Esophagus muscularis mucosa (tissue), 4 donors: ENCODE measurements around the gene ITLN2. TPM values are rescaled to one million over a fixed set of nuclear protein-coding genes. Genes with fewer than 3 reads are reported as not detected.
"Not testable (repeated sequence)": the region's sequence is repeated elsewhere in the genome, so short reads cannot be mapped to it uniquely, and the experiment has no call there.

Experiments used
- DNase-seq: peaks from one replicate; pipeline ENCODE4 v3.0.0-alpha.2; 2017; ENCODE audit errors: extremely low spot score
- H3K27ac ChIP-seq, 4 donors: fragments of 200-600 bp; sonication (generic); replicated peaks in 1 of 4; 1 replicate in 3 of 4; 2 replicates in 1 of 4; pipeline ENCODE4 v1.5.1; 2016 to 2019; ENCODE audit warnings: mild to moderate bottlenecking in 1 of 4
- H3K27me3 ChIP-seq, 4 donors: fragments of 200-600 bp; sonication (generic); one replicate each; pipeline versions ENCODE4 v1.5.1 to v1.6.0; 2016 to 2019
- H3K36me3 ChIP-seq, 4 donors: fragments of 200-600 bp; sonication (generic); one replicate each; pipeline ENCODE4 v1.5.1; 2016 to 2019
- H3K4me1 ChIP-seq, 4 donors: fragments of 200-600 bp; sonication (generic); one replicate each; pipeline ENCODE4 v1.5.1; 2016 to 2019
- H3K4me3 ChIP-seq, 4 donors: fragments of 200-600 bp; sonication (generic); 1 replicate in 2 of 4; 2 replicates in 2 of 4; pipeline ENCODE4 v1.5.1; 2016 to 2019; ENCODE audit warnings: mild to moderate bottlenecking in 4 of 4, moderate library complexity in 1 of 4
- H3K9me3 ChIP-seq, 4 donors: fragments of 200-600 bp; sonication (generic); 1 replicate in 3 of 4; 2 replicates in 1 of 4; pipeline ENCODE4 v1.5.1; 2016 to 2019
- CTCF ChIP-seq, 3 experiments: fragments of 200-600 bp in 2 of 3; fragments of 450-650 bp in 1 of 3; sonication (generic) in 2 of 3; IDR thresholded peaks; one replicate each; pipeline ENCODE4 v1.5.1; 2017 to 2019; ENCODE audit warnings: antibody characterized with exemption in 3 of 3, mild to moderate bottlenecking in 2 of 3, moderate library complexity in 1 of 3
- EP300 ChIP-seq: sonication (generic); formaldehyde crosslinking; IDR thresholded peaks from one replicate; pipeline ENCODE4 v1.6.1; 2017; ENCODE audit warnings: antibody characterized with exemption
- POLR2A ChIP-seq: fragments of 450-650 bp; IDR thresholded peaks from one replicate; pipeline ENCODE4 v1.6.1; 2017; ENCODE audit warnings: antibody characterized with exemption, moderate library complexity, mild to moderate bottlenecking, low read depth
- POLR2AphosphoS5 ChIP-seq, 2 donors: sonication (generic); formaldehyde crosslinking; IDR thresholded peaks; one replicate each; pipeline ENCODE4 v1.6.1; 2017; ENCODE audit warnings: antibody characterized with exemption in 2 of 2
- WGBS: methylation state at CpG from one replicate; pipeline ENCODE4 v1.1.5; 2018; 5-methylcytosine and 5-hydroxymethylcytosine counted together
- intact Hi-C: fragments of 100-400 bp; cut with DNase I; formaldehyde crosslinking; loops from one replicate; pipeline ENCODE4 v1.15.1; 2023
- total RNA-seq, 4 donors: library from RNA; depleted of rRNA; stranded (reverse); fragments of >200 nt; gene quantifications; one replicate each; pipeline versions ENCODE4 v1.1.0 to v1.2.1, GENCODE V29; 2016

Gene ITLN2
- total RNA-seq, 4 donors from 2014 or later: not detected

GRCh38 chr1:160904783-160905616, 49.6 kb downstream of the ITLN2 start:
- Histone ChIP-seq H3K36me3 (no peaks in the 10 kb centered on the region), H3K27me3 (no peaks in the 10 kb centered on the region), H3K9me3 (no peaks in the 10 kb centered on the region), H3K4me1 (peaks cover 0 to 11% (median 0%) of the 10 kb centered on the region in 4 donors), H3K27ac (no peak overlapping the region), H3K4me3 (no peak overlapping the region)
- intact Hi-C loops: no loop called here
- TF ChIP-seq EP300 (no peak), POLR2AphosphoS5 (IDR thresholded peaks at IDR 0.05) (no peak)
- WGBS: 60% methylated on average over 8 of the region's 8 CpGs
- no peak for DNase-seq

- H3K27me3 ChIP-seq, DNase-seq, H3K27ac ChIP-seq, intact Hi-C loops, H3K36me3 ChIP-seq, H3K9me3 ChIP-seq, H3K4me3 ChIP-seq: not testable (repeated sequence)
- H3K4me1 ChIP-seq: peaks cover 0 to 11% (median 0%) of the 10 kb centered on the region in 4 donors
- 60% methylated on average over 1 of the region's 1 CpG for WGBS
These were observed 52.4 kb downstream of the ITLN2 start for GRCh38 chr1:160902251-160902650.

GRCh38 chr1:160901768-160902167, 52.8 kb downstream of the ITLN2 start:
- H3K36me3 ChIP-seq: no peaks in the 10 kb centered on the region
- intact Hi-C loops: no loop called here
- no peaks in the 10 kb centered on the region for H3K9me3 ChIP-seq
- DNase-seq: no peak
- H3K27ac ChIP-seq: no peak overlapping the region
- H3K4me1 ChIP-seq: peaks cover 0 to 9% (median 0%) of the 10 kb centered on the region in 4 donors
- no peaks in the 10 kb centered on the region for H3K27me3 ChIP-seq
- 93% methylated on average over 2 of the region's 2 CpGs for WGBS
- H3K4me3 ChIP-seq: no peak overlapping the region
- no peak for TF ChIP-seq POLR2A
- TF ChIP-seq CTCF (IDR thresholded peaks at IDR 0.05): no peak
- TF ChIP-seq POLR2AphosphoS5 (IDR thresholded peaks at IDR 0.05): no peak

GRCh38 chr1:160900683-160901082, 53.9 kb downstream of the ITLN2 start:
- H3K27ac ChIP-seq, H3K9me3 ChIP-seq, H3K4me3 ChIP-seq, H3K27me3 ChIP-seq, H3K36me3 ChIP-seq, DNase-seq, H3K4me1 ChIP-seq, intact Hi-C loops: not testable (repeated sequence)
- 69% methylated on average over 3 of the region's 3 CpGs for WGBS

Other genes with a start within 250 kb of the ITLN2 start
- gene CD48, start 243.0 kb downstream of the ITLN2 start, total RNA-seq: 10 to 100 TPM in 1 of 4 donors, 1 to 10 TPM in 3; 1.1 to 14.6 (median 2.6) TPM
- 1 to 10 TPM in 1 of 4 donors, under 1 TPM in 3; 0.06 to 1.3 (median 0.47) TPM for gene SLAMF7, start 215.6 kb downstream of the ITLN2 start, total RNA-seq
- under 1 TPM in 2 of 4 donors, not detected in 2; 0.26 to 0.66 TPM for gene LY9, start 158.6 kb downstream of the ITLN2 start, total RNA-seq
- gene CD244, start 91.9 kb downstream of the ITLN2 start, total RNA-seq: under 1 TPM in 3 of 4 donors, not detected in 1; 0.13 to 0.83 (median 0.34) TPM
- gene ITLN1, start 69.6 kb downstream of the ITLN2 start, total RNA-seq: 1 to 10 TPM in 1 of 4 donors, under 1 TPM in 1, not detected in 2; 0.66 to 2.2 TPM
- gene F11R, start 66.3 kb upstream of the ITLN2 start, total RNA-seq: 10 to 100 TPM in 3 of 4 donors, 1 to 10 TPM in 1; 9.1 to 17.7 (median 14.9) TPM
- 10 to 100 TPM; 19.0 to 46.5 (median 29.4) TPM for gene TSTD1, start 84.2 kb upstream of the ITLN2 start, total RNA-seq
- 10 to 100 TPM; 36.5 to 54.2 (median 48.7) TPM for gene USF1, start 91.2 kb upstream of the ITLN2 start, total RNA-seq
- gene ARHGAP30, start 115.1 kb upstream of the ITLN2 start, total RNA-seq: 10 to 100 TPM in 1 of 4 donors, 1 to 10 TPM in 3; 4.6 to 14.1 (median 6.9) TPM
- gene NECTIN4, start 134.7 kb upstream of the ITLN2 start, total RNA-seq: not detected
- 1 to 10 TPM; 5.1 to 8.3 (median 7.6) TPM for gene KLHDC9, start 143.6 kb upstream of the ITLN2 start, total RNA-seq
- 10 to 100 TPM; 19.5 to 52.0 (median 40.5) TPM for gene PFDN2, start 163.2 kb upstream of the ITLN2 start, total RNA-seq
- 10 to 100 TPM; 32.8 to 35.6 (median 34.8) TPM for gene NIT1, start 163.3 kb upstream of the ITLN2 start, total RNA-seq
- 10 to 100 TPM; 37.0 to 82.5 (median 47.7) TPM for gene DEDD, start 177.9 kb upstream of the ITLN2 start, total RNA-seq
- gene UFC1, start 199.2 kb upstream of the ITLN2 start, total RNA-seq: 10 to 100 TPM; 62.8 to 86.1 (median 71.6) TPM
- gene USP21, start 204.7 kb upstream of the ITLN2 start, total RNA-seq: 10 to 100 TPM; 13.3 to 25.3 (median 16.3) TPM
- gene PPOX, start 211.6 kb upstream of the ITLN2 start, total RNA-seq: 10 to 100 TPM; 12.8 to 22.1 (median 15.8) TPM
- 10 to 100 TPM; 14.1 to 26.5 (median 21.8) TPM for gene B4GALT3, start 222.7 kb upstream of the ITLN2 start, total RNA-seq
- gene ADAMTS4, start 244.2 kb upstream of the ITLN2 start, total RNA-seq: 100 to 1,000 TPM in 1 of 4 donors, 10 to 100 TPM in 1, 1 to 10 TPM in 2; 2.5 to 126 (median 12.0) TPM
- gene NDUFS2, start 247.6 kb upstream of the ITLN2 start, total RNA-seq: 100 to 1,000 TPM in 3 of 4 donors, 10 to 100 TPM in 1; 68.5 to 131 (median 122) TPM